Fibroblast of lung (primary cell): ENCODE data around the gene LGALS7B.
"Not testable (repeated sequence)": the region's sequence is repeated elsewhere in the genome, so short reads cannot be mapped to it uniquely, and the experiment has no call there.

Experiments used
- EZH2 ChIP-seq: IDR thresholded peaks from 2 replicates; pipeline ENCODE4 v1.5.1; 2012; ENCODE audit warnings: low read length, control low read depth, mild to moderate bottlenecking; ENCODE audit errors: missing control alignments
- TF ChIP-seq, protein P1 (sequence below), 2 donors: IDR thresholded peaks in 1 of 2; conservative IDR thresholded peaks in 1 of 2; 1 replicate in 1 of 2; 2 replicates in 1 of 2; pipeline ENCODE4 v1.5.1; 2011 to 2012; ENCODE audit warnings: low read length in 2 of 2, control low read depth in 1 of 2, inconsistent platforms in 1 of 2, low read depth in 1 of 2, mild to moderate bottlenecking in 1 of 2

- TF ChIP-seq, protein P1, sequence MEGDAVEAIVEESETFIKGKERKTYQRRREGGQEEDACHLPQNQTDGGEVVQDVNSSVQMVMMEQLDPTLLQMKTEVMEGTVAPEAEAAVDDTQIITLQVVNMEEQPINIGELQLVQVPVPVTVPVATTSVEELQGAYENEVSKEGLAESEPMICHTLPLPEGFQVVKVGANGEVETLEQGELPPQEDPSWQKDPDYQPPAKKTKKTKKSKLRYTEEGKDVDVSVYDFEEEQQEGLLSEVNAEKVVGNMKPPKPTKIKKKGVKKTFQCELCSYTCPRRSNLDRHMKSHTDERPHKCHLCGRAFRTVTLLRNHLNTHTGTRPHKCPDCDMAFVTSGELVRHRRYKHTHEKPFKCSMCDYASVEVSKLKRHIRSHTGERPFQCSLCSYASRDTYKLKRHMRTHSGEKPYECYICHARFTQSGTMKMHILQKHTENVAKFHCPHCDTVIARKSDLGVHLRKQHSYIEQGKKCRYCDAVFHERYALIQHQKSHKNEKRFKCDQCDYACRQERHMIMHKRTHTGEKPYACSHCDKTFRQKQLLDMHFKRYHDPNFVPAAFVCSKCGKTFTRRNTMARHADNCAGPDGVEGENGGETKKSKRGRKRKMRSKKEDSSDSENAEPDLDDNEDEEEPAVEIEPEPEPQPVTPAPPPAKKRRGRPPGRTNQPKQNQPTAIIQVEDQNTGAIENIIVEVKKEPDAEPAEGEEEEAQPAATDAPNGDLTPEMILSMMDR (conservative IDR thresholded peaks at IDR 0.05 in 1 of 2, IDR thresholded peaks at IDR 0.05 in 1 of 2; ENCODE audit: low read depth in 1 of 2, low read length in 2 of 2): not testable (repeated sequence)
- TF ChIP-seq EZH2: not testable (repeated sequence)
These were observed 6.8 kb upstream of the LGALS7B start for GRCh38 chr19:38782212-38782611.
